Neural cell (in vitro differentiated cells): ENCODE results near the gene AIFM2. TPM values are rescaled to one million over a fixed set of nuclear protein-coding genes. Genes with fewer than 3 reads are reported as not detected.

Experiments
- H2AFZ ChIP-seq: fragments of 200-600, 300-800 bp; sonication (generic), shearing (Covaris generic); 2 replicates; pipeline ENCODE4 v1.6.0; 2014; ENCODE audit warnings: low read depth, mild to moderate bottlenecking, antibody characterized with exemption, low read length, moderate library complexity
- H3F3A ChIP-seq: fragments of 200-600 bp; shearing (Covaris generic); 2 replicates; pipeline ENCODE4 v1.6.1; 2016; ENCODE audit warnings: mild to moderate bottlenecking, moderate library complexity, mixed read lengths, antibody characterized with exemption, low read length; ENCODE audit not compliant: insufficient read depth, poor library complexity, severe bottlenecking
- H3K27ac ChIP-seq: fragments of 200-600, 300-800 bp; sonication (generic), shearing (Covaris generic); 2 replicates; pipeline ENCODE4 v1.5.1; 2014; ENCODE audit warnings: mild to moderate bottlenecking, low read length, moderate library complexity
- H3K27me3 ChIP-seq: fragments of 300-800, 200-600 bp; sonication (generic), shearing (Covaris generic); 2 replicates; pipeline ENCODE4 v1.6.0; 2014; ENCODE audit warnings: mild to moderate bottlenecking, low read depth, low read length, moderate library complexity; ENCODE audit not compliant: insufficient read depth
- H3K36me3 ChIP-seq: fragments of 300-800, 200-600 bp; sonication (generic), shearing (Covaris generic); 2 replicates; pipeline ENCODE4 v1.5.1; 2014; ENCODE audit warnings: mild to moderate bottlenecking, antibody characterized with exemption, low read length, moderate library complexity; ENCODE audit not compliant: insufficient read depth
- H3K4me2 ChIP-seq: fragments of 300-800, 200-600 bp; sonication (generic), shearing (Covaris generic); 2 replicates; pipeline ENCODE4 v1.6.0; 2014; ENCODE audit warnings: mild to moderate bottlenecking, low read length
- H3K4me3 ChIP-seq: fragments of 300-800, 200-600 bp; sonication (generic), shearing (Covaris generic); 2 replicates; pipeline ENCODE4 v1.5.1; 2014; ENCODE audit warnings: mild to moderate bottlenecking, low read length, moderate library complexity
- H3K79me2 ChIP-seq: fragments of 200-600 bp; shearing (Covaris generic); replicated peaks from 2 replicates; pipeline ENCODE4 v1.6.0; 2014; ENCODE audit warnings: mild to moderate bottlenecking, low read length, moderate library complexity; ENCODE audit not compliant: insufficient read depth
- H3K9ac ChIP-seq: fragments of 300-800, 200-600 bp; sonication (generic), shearing (Covaris generic); 2 replicates; pipeline ENCODE4 v1.6.1; 2016; ENCODE audit warnings: mild to moderate bottlenecking, low read length, mixed read lengths
- H3K9me2 ChIP-seq: fragments of 200-600 bp; shearing (Covaris generic); 2 replicates; pipeline ENCODE4 v1.6.1; 2016; ENCODE audit warnings: mild to moderate bottlenecking, low read length, mixed read lengths; ENCODE audit not compliant: insufficient read depth
- H3K9me3 ChIP-seq: fragments of 200-600, 300-800 bp; sonication (generic), shearing (Covaris generic); 2 replicates; pipeline ENCODE4 v1.6.1; 2016; ENCODE audit warnings: mild to moderate bottlenecking, mixed run types, low read length, moderate library complexity, mixed read lengths
- H4K20me1 ChIP-seq: fragments of 200-600 bp; shearing (Covaris generic); 2 replicates; pipeline ENCODE4 v1.6.1; 2016; ENCODE audit warnings: mild to moderate bottlenecking, mixed run types; ENCODE audit not compliant: insufficient read depth
- EP300 ChIP-seq: fragments of 450-650 bp; conservative IDR thresholded peaks from 2 replicates; pipeline ENCODE4 v1.6.1; 2014; ENCODE audit warnings: antibody characterized with exemption, mild to moderate bottlenecking, moderate library complexity; ENCODE audit not compliant: poor library complexity, severe bottlenecking
- EZH2 ChIP-seq: fragments of 200-600, 300-800 bp; shearing (Covaris generic), sonication (generic); IDR thresholded peaks from 2 replicates; pipeline ENCODE4 v1.6.1; 2014; ENCODE audit warnings: antibody characterized with exemption, low read length, borderline replicate concordance, mild to moderate bottlenecking; ENCODE audit not compliant: insufficient read depth, poor library complexity, severe bottlenecking
- MXI1 ChIP-seq: fragments of 450-650 bp; conservative IDR thresholded peaks from 2 replicates; pipeline ENCODE4 v1.6.1; 2014; ENCODE audit warnings: antibody characterized with exemption, mild to moderate bottlenecking; ENCODE audit not compliant: poor library complexity, severe bottlenecking
- POLR2AphosphoS5 ChIP-seq: IDR thresholded peaks from 2 replicates; pipeline ENCODE4 v1.6.1; 2012
- RAD21 ChIP-seq: fragments of 450-650 bp; conservative IDR thresholded peaks from 2 replicates; pipeline ENCODE4 v1.6.1; 2014; ENCODE audit warnings: antibody characterized with exemption, mild to moderate bottlenecking, moderate library complexity
- REST ChIP-seq: IDR thresholded peaks from 2 replicates; pipeline ENCODE4 v1.6.1; 2012; ENCODE audit warnings: borderline replicate concordance
- SMC3 ChIP-seq: fragments of 450-650 bp; conservative IDR thresholded peaks from 2 replicates; pipeline ENCODE4 v1.6.1; 2014; ENCODE audit warnings: antibody characterized with exemption, mild to moderate bottlenecking, moderate library complexity; ENCODE audit not compliant: poor library complexity
- TAF1 ChIP-seq: IDR thresholded peaks from 2 replicates; pipeline ENCODE4 v1.6.1; 2012; ENCODE audit warnings: low read depth
- polyA plus RNA-seq: library from polyadenylated mRNA; depleted of rRNA; stranded (reverse); fragments of >200 nt; gene quantifications from 2 replicates; pipeline ENCODE4 v1.2.3, GENCODE V29; 2014
- TF ChIP-seq, protein P1 (sequence below): fragments of 450-650 bp; IDR thresholded peaks from 2 replicates; pipeline ENCODE4 v1.5.1; 2014; ENCODE audit warnings: antibody characterized with exemption, mild to moderate bottlenecking, moderate library complexity; ENCODE audit not compliant: poor library complexity, severe bottlenecking

AIFM2 gene
- polyA plus RNA-seq, 1 donor from 2014 or later, result 0.78 TPM

- Histone ChIP-seq H3K9me3 (no peaks in the 10 kb centered on the region), H3K9me2 (no peaks in the 10 kb centered on the region), H3F3A (peaks cover under 1% of the 10 kb centered on the region), H3K27ac (no peak overlapping the region), H4K20me1 (no peaks in the 10 kb centered on the region), H3K27me3 (no peaks in the 10 kb centered on the region), H3K36me3 (no peaks in the 10 kb centered on the region), H3K79me2 (no peaks in the 10 kb centered on the region), H3K4me3 (no peak overlapping the region), H3K9ac (no peak overlapping the region), H3K4me2 (no peak overlapping the region), H2AFZ (no peak overlapping the region)
- TF ChIP-seq MXI1 (no peak), POLR2AphosphoS5 (no peak), EP300 (no peak), REST (no peak), EZH2 (no peak), RAD21 (no peak), SMC3 (no peak), TAF1 (no peak)
- TF ChIP-seq, protein P1, sequence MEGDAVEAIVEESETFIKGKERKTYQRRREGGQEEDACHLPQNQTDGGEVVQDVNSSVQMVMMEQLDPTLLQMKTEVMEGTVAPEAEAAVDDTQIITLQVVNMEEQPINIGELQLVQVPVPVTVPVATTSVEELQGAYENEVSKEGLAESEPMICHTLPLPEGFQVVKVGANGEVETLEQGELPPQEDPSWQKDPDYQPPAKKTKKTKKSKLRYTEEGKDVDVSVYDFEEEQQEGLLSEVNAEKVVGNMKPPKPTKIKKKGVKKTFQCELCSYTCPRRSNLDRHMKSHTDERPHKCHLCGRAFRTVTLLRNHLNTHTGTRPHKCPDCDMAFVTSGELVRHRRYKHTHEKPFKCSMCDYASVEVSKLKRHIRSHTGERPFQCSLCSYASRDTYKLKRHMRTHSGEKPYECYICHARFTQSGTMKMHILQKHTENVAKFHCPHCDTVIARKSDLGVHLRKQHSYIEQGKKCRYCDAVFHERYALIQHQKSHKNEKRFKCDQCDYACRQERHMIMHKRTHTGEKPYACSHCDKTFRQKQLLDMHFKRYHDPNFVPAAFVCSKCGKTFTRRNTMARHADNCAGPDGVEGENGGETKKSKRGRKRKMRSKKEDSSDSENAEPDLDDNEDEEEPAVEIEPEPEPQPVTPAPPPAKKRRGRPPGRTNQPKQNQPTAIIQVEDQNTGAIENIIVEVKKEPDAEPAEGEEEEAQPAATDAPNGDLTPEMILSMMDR, result no peak
These were observed 6.7 kb upstream of the AIFM2 start for GRCh38 chr10:70139151-70139996.

DNA sequence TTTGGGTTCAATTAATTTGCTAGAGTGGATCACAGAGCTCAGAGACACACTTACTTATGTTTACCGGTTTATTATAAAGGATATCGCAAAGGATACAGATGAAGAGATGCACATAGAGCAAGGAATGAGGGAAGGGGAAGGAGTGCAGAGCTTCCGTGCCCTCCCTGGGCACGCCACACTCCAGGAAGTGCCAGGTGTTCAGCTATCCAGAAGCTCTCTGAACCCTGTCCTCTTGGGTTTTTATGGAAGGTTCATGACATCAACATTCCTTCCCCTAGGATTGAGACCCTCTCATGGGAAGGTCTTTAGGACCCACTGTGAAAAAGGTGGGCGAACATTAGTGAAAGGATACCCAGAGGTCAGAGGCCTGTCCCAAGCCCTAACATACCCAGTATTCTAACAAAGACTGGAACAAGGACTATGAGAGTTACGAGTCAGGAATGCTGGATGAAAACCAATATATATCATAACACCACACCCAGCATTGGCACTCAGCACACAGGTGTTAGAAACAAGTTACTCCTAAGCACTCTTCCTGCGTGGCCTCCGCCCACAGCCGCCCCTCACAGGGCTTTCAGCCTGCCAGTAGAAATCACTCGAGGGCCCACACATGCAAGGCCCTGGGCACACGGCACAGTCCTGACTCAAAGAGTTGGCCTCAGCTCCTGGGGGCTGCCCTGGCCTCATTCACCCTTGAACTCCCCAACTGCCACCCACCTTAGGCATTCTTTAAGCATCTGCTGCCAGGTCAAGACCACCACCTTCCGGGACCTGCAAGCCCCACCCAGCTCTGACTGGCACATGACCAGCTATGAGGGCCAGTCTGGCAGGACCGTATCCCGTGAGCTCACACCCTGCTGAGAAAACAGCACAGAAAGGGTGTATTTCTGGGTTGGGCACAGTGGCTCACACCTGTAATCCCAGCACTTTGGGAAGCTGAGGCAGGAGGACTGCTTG lies 5.6 kb upstream of the AIFM2 start:
- no peak for TF ChIP-seq POLR2AphosphoS5
- no peak for TF ChIP-seq TAF1
- TF ChIP-seq SMC3, result no peak
- no peak for TF ChIP-seq MXI1
- TF ChIP-seq EZH2, result no peak
- TF ChIP-seq, protein P1, result no peak
- TF ChIP-seq RAD21, result no peak
- H3F3A ChIP-seq, result no peaks in the 10 kb centered on the region
- H3K9ac ChIP-seq, result no peak overlapping the region
- no peak overlapping the region for H3K4me2 ChIP-seq
- H3K9me3 ChIP-seq, result no peaks in the 10 kb centered on the region
- H3K79me2 ChIP-seq, result no peaks in the 10 kb centered on the region
- H4K20me1 ChIP-seq, result no peaks in the 10 kb centered on the region
- no peak overlapping the region for H3K4me3 ChIP-seq
- no peak overlapping the region for H2AFZ ChIP-seq
- no peak overlapping the region for H3K27ac ChIP-seq
- peaks cover 2% of the 10 kb centered on the region for H3K27me3 ChIP-seq
- H3K36me3 ChIP-seq, result no peaks in the 10 kb centered on the region
- no peaks in the 10 kb centered on the region for H3K9me2 ChIP-seq
